NCI-H1092 (cell line): Measurements from ENCODE around the gene TXLNB.
"Not testable (repeated sequence)": the region's sequence is repeated elsewhere in the genome, so short reads cannot be mapped to it uniquely, and the experiment has no call there.

Experiments used
- DNase-seq: peaks from one replicate; lab custom pipeline; 2025; lab: John Stamatoyannopoulos, UW

The TXLNB gene

GRCh38 chr6:139311831-139312230 is 20.0 kb upstream of the TXLNB start:
- DNase-seq = no peak

- no peak for DNase-seq
Observed at GRCh38 chr6:139308936-139309603, 17.3 kb upstream of the TXLNB start.

GRCh38 chr6:139308286-139308916 is 16.6 kb upstream of the TXLNB start:
- no peak for DNase-seq

- no peak for DNase-seq
Observed at GRCh38 chr6:139306291-139306981, 14.6 kb upstream of the TXLNB start.

GRCh38 chr6:139303185-139303584 is 11.4 kb upstream of the TXLNB start:
- no peak for DNase-seq

GRCh38 chr6:139297921-139298320 is 6.1 kb upstream of the TXLNB start:
- DNase-seq = no peak

GRCh38 chr6:139296927-139297326 is 5.1 kb upstream of the TXLNB start:
- no peak for DNase-seq

- no peak for DNase-seq
Observed at GRCh38 chr6:139295901-139296300, 4.1 kb upstream of the TXLNB start.

- no peak for DNase-seq
Observed at GRCh38 chr6:139294090-139294489, 2.3 kb upstream of the TXLNB start.

- not testable (repeated sequence) for DNase-seq
Observed at GRCh38 chr6:139293230-139293629, 1.4 kb upstream of the TXLNB start.

- no peak for DNase-seq
Observed at GRCh38 chr6:139290787-139291311, 949 bp downstream of the TXLNB start.

GRCh38 chr6:139289233-139289632 is 2.6 kb downstream of the TXLNB start:
- DNase-seq = no peak

- no peak for DNase-seq
Observed at GRCh38 chr6:139288496-139289040, 3.2 kb downstream of the TXLNB start.

- DNase-seq = no peak
Observed at GRCh38 chr6:139287868-139288267, 3.9 kb downstream of the TXLNB start.

- DNase-seq = not testable (repeated sequence)
Observed at GRCh38 chr6:139286438-139286837, 5.4 kb downstream of the TXLNB start.

GRCh38 chr6:139285590-139285989 is 6.2 kb downstream of the TXLNB start:
- DNase-seq = no peak

- no peak for DNase-seq
Observed at GRCh38 chr6:139284789-139285188, 7.0 kb downstream of the TXLNB start.

GRCh38 chr6:139282684-139283083 is 9.1 kb downstream of the TXLNB start:
- no peak for DNase-seq

GRCh38 chr6:139278190-139278589 is 13.6 kb downstream of the TXLNB start:
- no peak for DNase-seq

GRCh38 chr6:139277587-139277986 is 14.2 kb downstream of the TXLNB start:
- DNase-seq = no peak

- DNase-seq = no peak
Observed at GRCh38 chr6:139277161-139277560, 14.6 kb downstream of the TXLNB start.

- DNase-seq = no peak
Observed at GRCh38 chr6:139275279-139276055, 16.3 kb downstream of the TXLNB start.
